GM19099 (cell line): ENCODE data around the gene WDTC1.

Experiments
- POLR2A ChIP-seq: IDR thresholded peaks from 3 replicates; pipeline ENCODE4 v1.6.1; 2011; ENCODE audit warnings: low read depth; ENCODE audit not compliant: insufficient read length; ENCODE audit errors: extremely low read depth

Gene WDTC1

GRCh38 chr1:27300341-27301051, 66.1 kb downstream of the WDTC1 start:
- no peak for TF ChIP-seq POLR2A

- no peak for TF ChIP-seq POLR2A
Observed at GRCh38 chr1:27301052-27301422, 66.6 kb downstream of the WDTC1 start.

DNA sequence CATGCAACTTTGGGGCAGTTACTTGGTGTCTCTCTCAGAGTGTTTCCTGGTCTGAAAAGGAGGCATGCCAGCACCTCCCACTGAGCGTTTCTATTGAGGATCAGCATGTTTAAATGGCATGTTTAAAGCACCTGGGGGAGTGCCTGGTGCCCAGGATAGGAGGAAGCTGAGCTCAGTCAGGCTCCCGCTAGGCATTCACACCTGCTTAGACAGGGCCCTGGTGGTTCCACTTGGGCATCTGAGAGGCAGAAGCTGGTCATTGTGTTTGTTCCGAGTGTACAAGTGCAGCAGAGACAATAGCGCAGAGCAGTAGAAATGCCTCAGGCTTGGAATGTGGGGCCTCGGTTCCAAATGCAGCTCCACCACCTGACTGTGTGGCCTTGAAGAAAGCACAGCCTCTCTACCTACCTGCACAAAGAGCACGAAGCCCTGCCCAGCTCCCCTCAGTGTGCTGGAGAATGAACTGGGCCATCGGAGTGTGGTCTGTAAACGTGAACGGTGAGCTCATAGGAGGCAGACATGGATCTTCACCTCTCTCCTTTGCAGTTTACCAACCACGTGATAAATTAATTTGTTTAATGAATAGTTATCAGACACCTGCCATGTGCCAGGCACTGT, 67.3 kb downstream of the WDTC1 start:
- no peak for TF ChIP-seq POLR2A

GRCh38 chr1:27302612-27303011, 68.2 kb downstream of the WDTC1 start:
- TF ChIP-seq POLR2A: no peak

DNA sequence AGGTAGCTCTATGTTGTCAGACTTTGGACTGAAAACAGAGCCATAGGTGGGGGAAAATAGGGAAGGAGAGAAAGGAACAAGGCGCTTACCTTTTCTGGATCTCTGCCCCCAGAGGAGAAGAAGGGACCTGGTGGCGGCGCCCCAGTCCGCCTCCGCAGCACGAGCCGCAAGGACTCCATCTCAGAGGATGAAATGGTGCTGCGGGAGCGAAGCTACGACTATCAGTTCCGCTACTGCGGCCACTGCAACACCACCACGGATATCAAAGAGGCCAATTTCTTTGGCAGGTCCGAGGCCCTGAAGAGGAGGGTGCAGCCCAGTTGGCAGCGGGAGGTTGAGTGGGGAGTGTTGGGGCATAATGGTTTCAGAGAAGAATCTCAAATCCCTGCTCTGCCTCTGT, 69.1 kb downstream of the WDTC1 start:
- no peak for TF ChIP-seq POLR2A

- no peak for TF ChIP-seq POLR2A
Observed at GRCh38 chr1:27306071-27306470, 71.6 kb downstream of the WDTC1 start.

DNA sequence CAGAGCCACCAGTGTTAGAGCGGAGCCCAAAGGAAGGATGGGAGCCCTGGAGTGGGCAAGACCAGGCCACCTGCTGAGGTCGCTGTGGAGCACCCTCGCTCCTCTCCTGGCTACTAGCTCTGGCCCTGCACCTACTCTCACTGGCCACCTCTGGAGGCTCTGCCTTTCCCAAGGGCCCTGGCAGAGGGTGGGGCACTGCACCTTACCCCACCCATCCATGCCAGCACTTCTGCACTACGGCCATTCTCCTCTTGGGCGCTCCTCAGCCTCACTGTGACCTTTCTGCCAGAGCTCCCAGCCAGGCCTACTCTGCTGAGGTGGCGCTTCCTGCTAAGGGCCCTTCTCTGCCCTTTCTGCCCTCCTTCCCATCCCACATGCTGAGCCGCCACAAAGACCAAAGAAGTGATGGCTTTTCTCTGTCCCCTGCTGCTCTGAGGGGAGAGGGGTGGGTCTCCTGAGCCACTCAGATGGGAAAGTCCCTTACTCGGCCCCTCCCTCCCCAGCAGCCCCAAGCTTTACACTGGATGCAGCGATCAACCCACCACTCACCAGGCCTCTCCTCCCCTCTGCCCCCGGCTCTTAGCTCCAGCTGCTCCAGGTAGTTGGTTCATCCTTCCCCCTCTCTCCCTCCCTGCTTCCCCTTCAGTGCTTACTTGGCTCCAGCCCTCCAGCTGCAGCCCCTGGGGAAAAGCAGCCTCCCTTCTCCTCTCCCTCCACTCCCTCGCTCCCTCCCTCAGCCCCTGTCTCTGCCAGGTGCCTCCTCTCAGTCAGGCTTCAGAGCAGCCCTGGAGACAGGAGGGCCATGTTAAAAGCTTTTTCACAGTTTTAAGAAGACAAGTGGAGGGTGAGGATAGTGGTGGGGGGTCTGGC, 72.7 kb downstream of the WDTC1 start:
- TF ChIP-seq POLR2A: no peak

DNA sequence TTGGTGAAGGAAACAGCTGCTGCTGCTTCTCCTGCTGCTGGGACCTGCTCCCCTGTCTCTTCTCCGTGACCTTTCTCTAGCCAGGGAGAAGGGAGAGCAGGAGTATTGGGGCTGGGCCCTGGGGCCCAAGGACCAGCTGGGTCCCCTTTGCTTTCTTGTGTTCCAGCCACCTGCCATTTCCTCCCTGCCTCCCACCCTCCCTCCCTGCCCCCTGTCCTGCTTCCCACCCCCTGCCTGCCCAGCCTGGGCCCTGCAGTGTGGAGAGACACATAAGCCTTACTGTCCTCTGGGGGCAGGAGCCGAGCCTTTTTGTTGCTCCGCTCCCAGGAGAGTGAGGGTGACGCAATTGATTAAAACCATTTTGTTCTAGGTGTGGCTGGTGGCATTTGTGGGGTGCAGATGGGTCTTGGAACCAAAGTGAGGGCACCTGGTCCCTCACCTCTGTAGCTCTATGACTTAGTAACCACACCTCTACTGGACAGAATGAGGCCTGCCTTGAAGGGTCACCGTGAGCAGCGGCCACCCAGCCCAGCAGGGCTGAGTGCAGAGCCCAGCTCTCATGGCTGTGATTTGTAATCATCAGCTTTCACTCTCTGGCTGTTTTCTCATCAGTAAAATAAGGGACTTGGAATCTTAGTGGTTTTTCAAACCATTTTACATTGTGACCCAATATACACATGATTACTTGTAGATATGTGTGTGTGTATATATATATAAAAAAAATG, 73.6 kb downstream of the WDTC1 start:
- TF ChIP-seq POLR2A: no peak

- TF ChIP-seq POLR2A: no peak
Observed at GRCh38 chr1:27314169-27314568, 79.7 kb downstream of the WDTC1 start.

- no peak for TF ChIP-seq POLR2A
Observed at GRCh38 chr1:27314737-27315136, 80.3 kb downstream of the WDTC1 start.

- TF ChIP-seq POLR2A: no peak
Observed at GRCh38 chr1:27316860-27317259, 82.4 kb downstream of the WDTC1 start.

DNA sequence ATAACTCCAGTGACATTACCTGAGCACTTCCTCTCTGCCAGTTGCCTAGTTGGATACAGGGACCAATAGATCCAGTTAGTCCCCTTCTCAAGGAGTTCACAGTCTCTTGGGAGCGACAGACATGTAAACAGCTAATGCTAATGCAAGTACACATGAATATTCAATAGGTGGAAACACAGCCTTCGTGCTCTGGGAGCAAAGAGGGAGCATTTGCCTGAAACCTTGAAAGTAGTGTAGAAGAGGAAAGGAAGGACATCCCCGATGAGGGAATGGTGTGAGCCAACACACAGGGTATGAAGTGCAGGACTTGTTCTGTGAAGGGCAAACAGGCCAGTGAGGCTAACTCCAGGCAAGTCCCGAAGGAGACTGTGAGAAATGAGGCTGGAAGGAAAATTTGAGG, 83.7 kb downstream of the WDTC1 start:
- no peak for TF ChIP-seq POLR2A

DNA sequence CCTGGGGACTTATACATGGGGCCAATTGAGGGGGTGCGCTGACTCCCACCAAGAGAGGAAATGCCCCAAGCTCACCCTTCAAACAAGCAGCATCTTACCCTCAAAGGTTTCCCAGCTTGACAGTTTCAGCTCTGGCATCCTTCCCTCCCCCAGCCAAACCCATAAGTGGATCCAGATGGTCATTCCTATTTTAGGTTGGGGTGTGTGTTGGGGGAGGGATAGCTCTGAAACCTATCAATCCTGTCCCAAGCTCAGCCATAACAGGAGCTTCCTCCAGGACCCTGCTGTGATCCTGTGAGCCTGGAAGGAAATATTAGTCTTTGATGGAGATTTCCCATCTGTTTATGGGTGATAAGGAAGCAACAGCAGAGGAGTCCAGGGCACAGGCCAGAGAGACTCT, 84.2 kb downstream of the WDTC1 start:
- TF ChIP-seq POLR2A: no peak

DNA sequence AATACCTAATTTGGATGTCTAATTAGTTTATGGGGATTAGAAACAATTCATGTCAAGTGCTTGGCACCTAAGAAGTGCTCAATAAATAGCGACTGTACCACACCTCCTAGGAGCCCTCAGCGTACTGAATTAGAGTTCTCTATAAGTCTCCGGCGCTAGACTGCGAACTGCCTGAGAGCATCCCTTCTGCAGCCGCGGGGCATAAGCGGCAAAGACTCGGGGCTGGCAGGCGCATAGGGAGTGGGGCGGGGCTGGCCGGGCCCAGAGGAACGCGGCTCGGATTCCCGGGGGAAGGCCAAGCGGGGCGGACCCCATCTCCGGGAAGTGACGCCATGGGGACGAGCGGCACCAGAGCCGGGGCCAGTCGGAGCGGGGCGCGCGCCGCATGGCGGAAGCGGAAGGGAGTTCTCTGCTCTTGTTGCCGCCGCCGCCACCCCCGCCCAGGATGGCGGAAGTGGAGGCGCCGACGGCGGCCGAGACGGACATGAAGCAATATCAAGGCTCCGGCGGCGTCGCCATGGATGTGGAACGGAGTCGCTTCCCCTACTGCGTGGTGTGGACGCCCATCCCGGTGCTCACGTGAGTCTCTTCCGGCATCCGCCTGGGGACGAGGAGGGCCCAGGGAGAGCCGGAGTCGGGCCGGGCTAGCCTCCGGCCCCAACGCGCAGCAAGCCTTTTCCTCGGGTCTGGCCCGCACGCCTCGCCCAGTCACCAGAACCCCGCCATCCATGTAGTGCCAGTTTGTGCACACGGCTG, 87.6 kb downstream of the WDTC1 start, which contains the start of gene TMEM222:
Gene TMEM222, plus strand, starts transcription at position 351 of the 756 bp plus-strand sequence. Its CDS starts 35 bp downstream, at position 386.
- TF ChIP-seq POLR2A: peak; percentile 91
